Central memory CD4-positive, alpha-beta T cell (primary cell): ENCODE results near the gene MBLAC1.

Experiments
- DNase-seq: peaks from one replicate; pipeline ENCODE4 v3.0.0; 2022

The MBLAC1 gene

GRCh38 chr7:100098913-100099312 lies 27.9 kb upstream of the MBLAC1 start:
- no peak for DNase-seq

- no peak for DNase-seq
Measured at GRCh38 chr7:100099452-100099851, 27.3 kb upstream of the MBLAC1 start.

- DNase-seq = peak; percentile 91
Measured at GRCh38 chr7:100100420-100101015, 26.2 kb upstream of the MBLAC1 start.

- peak; percentile 95 for DNase-seq
Measured at GRCh38 chr7:100101016-100101862, 25.5 kb upstream of the MBLAC1 start, which contains the start of the genes AP4M1 and MCM7. Gene AP4M1 (plus strand): TSS chr7:100101643. CDS start chr7:100101715, 72 bp downstream. Gene MCM7 (minus strand): TSS chr7:100101397. CDS start chr7:100101294, 103 bp downstream.

- DNase-seq = no peak
Measured at GRCh38 chr7:100102950-100103840, 23.6 kb upstream of the MBLAC1 start.

- no peak for DNase-seq
Measured at GRCh38 chr7:100105534-100105933, 21.2 kb upstream of the MBLAC1 start.

- DNase-seq = no peak
Measured at GRCh38 chr7:100106633-100107032, 20.1 kb upstream of the MBLAC1 start.

- no peak for DNase-seq
Measured at GRCh38 chr7:100107125-100107737, 19.5 kb upstream of the MBLAC1 start.

- DNase-seq = no peak
Measured at GRCh38 chr7:100107890-100108289, 18.9 kb upstream of the MBLAC1 start.

GRCh38 chr7:100109521-100110163 lies 17.1 kb upstream of the MBLAC1 start:
- no peak for DNase-seq

GRCh38 chr7:100111156-100111555 lies 15.6 kb upstream of the MBLAC1 start:
- DNase-seq = no peak

- DNase-seq = no peak
Measured at GRCh38 chr7:100111914-100112313, 14.9 kb upstream of the MBLAC1 start.

- no peak for DNase-seq
Measured at GRCh38 chr7:100115026-100115425, 11.7 kb upstream of the MBLAC1 start.

- no peak for DNase-seq
Measured at GRCh38 chr7:100118388-100119071, 8.2 kb upstream of the MBLAC1 start.

- DNase-seq = peak; percentile 94
Measured at GRCh38 chr7:100119072-100119969, 7.4 kb upstream of the MBLAC1 start, which contains the start of the genes CNPY4 and TAF6. Gene CNPY4 (plus strand): TSS chr7:100119634. CDS start chr7:100119745, 111 bp downstream. Gene TAF6 (minus strand): TSS chr7:100119358. CDS start chr7:100114209, 5,149 bp downstream.

GRCh38 chr7:100119970-100120732 lies 6.6 kb upstream of the MBLAC1 start:
- DNase-seq = peak; percentile 76

- no peak for DNase-seq
Measured at GRCh38 chr7:100120733-100121036, 6.1 kb upstream of the MBLAC1 start.

- no peak for DNase-seq
Measured at GRCh38 chr7:100122067-100122466, 4.7 kb upstream of the MBLAC1 start.

GRCh38 chr7:100122568-100122967 lies 4.2 kb upstream of the MBLAC1 start:
- no peak for DNase-seq
